Stimulated activated CD8-positive, alpha-beta memory T cell treated with anti-CD3 and anti-CD28 coated beads, Interleukin-15, amount 100 ng/mL, for 1 hour (primary cell): ENCODE results near the gene KPNA2.
"Not testable (repeated sequence)": the region's sequence is repeated elsewhere in the genome, so short reads cannot be mapped to it uniquely, and the experiment has no call there.

ENCODE experiments used
- DNase-seq: peaks from one replicate; pipeline ENCODE4 v3.0.0-alpha.2; 2020; ENCODE audit warnings: low read depth

The KPNA2 gene

DNA sequence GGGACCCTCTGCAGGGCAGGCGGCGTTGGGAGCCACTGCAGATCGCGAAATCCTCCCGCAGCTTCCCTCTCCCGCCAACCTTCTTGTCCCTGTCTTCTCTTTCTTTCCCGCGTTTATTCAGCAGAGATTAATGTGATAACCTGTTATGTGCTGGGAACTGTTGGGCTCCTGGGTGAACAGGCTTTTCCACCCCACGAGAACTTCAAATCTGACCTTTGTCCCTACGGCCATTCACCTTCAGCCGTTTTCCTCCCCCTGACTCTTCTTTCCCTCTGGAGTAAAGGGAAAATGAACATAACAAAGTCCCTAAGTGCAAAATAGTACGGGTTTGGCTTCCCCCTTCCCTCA, 15.2 kb upstream of the KPNA2 start:
- no peak for DNase-seq

DNA sequence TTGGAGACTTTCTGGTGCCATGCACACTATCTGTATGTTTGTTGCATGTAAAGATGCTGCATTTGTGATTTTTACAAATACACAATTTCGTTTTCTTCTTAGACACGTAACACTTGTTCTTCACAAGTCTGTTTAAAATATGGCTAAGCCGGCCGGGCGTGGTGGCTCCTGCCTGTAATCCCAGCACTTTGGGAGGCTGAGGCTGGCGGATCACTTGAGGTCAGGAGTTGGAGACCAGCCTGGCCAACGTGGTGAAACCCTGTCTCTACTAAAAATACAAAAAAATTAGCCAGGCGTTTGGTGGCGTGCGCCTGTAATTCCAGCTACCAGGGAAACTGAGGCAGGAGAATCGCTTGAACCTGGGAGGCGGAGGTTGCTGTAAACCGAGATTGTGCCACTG, 14.7 kb upstream of the KPNA2 start:
- DNase-seq = not testable (repeated sequence)

DNA sequence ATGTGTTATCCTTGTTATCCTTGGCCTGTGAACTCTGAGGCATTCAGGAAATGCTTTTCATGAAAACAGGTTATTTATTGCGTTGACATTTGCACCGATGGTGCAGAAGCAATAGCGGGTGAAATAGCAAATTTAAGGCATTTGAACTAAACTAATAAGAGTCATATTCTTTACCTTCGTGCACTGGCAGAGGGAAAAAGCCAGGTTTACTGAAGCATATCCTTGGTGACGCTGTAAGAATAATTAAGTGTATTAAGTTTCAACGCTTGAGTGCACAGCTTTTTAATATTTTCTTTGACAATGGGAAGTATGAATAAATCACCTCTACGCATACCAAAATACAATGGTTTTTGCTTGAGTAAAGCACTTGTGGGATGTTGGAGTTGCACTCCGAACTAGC, 13.6 kb upstream of the KPNA2 start:
- DNase-seq = no peak

DNA sequence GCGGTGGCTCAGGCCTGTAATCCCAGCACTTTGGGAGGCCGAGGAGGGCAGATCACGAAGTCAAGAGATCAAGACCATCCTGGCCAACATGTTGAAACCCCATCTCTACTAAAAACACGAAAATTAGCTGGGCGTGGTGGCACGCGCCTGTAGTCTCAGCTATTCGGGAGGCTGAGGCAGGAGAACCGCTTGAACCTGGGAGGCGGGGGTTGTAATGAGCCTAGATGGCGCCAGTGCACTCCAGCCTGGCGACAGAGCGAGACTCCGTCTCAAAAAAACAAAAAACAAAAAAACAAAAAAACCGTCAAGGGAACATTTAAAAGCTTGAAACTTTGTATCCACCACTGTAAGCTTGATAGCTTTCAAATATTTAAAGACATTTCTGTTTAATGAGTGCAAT, 13.0 kb upstream of the KPNA2 start:
- DNase-seq = not testable (repeated sequence)

DNA sequence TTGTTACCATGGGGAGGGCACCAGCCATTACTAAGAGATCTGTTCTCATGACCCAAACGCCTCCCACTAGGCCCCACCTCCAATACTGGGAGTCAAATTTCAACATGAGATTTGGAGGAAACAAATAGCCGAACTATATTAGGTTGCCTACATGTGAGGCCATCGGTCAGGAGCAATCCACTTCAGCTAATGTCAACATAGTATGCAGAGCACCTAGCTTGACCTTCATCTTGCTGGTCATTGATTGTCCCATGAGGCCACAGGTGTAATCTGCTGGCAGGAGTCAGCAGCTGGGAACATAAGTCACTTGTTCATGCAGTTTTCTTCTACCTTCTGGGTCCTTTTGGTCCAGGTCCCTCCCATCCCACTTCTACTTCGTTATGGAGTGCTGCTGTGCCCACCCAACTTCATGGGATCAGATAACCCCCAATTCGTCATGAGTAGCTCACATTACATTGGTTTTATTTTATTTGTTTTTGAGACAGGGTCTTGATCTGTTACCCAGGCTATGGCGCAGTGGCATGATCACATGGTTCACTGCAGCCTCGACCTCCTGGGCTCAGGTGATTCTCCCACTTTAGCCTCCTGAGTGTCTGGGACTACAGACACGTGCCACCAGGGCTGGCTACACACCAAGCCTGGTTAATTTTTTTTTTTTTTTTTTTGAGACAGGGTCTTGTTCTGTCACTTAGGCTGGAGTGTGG, 5.9 kb upstream of the KPNA2 start:
- no peak for DNase-seq

DNA sequence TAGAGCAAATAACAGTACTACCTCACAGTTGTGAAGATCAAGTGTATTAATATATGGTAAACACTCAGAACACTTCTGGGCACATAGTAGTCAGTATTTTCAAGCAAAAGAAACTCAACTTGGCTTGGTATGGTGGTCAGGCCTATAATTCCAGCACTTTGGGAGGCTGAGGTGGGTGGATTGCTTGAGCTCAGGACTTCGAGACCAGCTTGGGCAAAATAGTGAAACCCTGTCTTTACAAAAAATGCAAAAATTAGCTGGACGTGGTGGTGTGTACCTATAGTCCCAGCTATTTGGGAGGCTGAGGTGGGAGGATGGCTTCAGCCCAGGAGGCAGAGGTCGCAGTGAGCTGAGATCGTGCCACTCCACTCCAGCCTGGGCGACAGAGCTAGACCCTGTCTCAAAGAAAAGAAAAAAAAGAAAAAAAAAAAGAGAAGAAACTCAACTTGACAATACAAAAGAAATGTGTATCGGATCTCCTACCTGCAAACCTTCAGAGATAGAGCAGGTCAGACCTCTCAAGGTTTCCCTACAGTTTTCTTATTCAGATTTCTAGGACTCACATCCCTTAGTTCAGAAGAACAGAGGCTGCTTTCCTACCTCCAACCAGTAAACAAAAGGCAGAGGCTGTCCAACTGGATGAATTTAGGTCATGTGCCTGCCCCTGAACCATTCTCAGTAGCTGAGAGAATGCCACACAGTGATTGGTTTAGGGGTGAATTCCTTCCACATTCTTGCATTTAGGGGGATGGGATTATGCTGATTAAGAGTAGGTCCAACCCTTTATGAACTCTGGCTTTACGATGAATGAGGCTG, 1.7 kb upstream of the KPNA2 start:
- DNase-seq = no peak

DNA sequence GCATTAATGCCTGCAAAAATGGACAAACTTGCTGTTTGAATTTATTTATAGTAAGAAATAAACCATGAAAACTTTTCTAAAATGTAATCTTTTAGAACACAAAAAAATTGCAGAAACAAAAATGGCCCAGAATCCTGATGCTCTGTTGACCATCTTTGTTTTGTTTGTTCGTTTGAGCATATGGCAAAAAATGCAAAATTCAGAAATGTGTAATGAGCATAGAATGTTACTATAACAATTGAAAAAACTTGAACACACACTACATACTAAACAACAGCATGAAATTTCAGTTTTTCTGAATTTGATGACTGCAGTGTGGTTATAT, 1.1 kb upstream of the KPNA2 start:
- no peak for DNase-seq

DNA sequence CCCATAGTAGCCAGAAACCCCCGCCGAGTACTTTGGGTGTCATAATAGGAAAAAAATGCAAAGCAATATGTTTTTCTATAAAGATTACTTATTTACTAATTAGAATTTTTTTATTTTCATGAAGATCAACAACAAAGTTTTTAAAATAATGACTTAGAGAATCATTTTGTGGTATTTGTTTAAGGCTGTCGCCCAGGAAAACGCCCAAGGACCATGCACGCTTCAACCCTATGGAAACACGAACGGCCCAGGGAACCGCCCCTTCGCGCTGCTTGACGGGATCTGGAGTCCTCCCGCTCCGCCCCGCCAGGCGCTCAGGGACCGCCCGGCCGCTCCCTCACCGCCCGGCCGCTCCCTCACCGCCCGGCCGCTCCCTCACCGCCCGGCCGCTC, 408 bp upstream of the KPNA2 start:
- DNase-seq = peak; percentile 69

DNA sequence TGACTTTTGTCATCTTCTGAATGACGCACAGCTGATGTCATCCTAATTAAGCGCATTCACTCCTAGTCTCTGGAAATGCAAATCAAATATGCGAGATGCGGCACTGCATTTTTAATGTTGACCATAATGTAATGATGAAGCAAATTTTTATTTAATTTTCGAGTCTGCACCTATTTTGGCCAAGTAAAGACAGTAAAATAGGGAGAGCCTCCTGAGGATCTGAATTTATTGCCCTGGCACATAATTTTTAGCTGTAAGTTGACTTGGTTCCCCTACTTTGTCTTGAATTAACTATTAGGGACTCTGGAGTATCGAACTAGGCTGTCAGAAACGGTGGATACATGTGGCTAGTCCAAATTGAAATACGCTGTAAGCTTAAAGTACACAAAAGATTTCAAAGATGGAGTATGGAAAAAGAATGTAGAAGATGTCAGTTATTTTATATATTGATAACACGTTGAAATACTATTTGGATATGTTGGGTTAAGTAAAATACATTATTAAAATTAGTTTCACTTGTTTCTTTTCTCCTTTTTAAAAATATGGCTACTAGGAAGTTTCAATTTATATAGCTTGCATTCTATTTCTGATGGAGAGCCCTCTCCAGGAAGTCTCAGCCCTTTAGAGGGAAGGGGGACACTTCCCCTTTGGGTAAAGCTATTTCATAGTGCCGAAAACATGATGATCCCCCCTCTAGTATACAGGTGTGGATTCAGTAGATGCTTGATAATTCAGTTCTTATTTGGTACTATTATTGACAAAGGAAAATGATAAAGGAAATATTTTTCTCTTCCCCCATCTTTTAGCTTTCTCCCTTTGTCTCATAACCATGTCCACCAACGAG, 991 bp downstream of the KPNA2 start:
- no peak for DNase-seq

DNA sequence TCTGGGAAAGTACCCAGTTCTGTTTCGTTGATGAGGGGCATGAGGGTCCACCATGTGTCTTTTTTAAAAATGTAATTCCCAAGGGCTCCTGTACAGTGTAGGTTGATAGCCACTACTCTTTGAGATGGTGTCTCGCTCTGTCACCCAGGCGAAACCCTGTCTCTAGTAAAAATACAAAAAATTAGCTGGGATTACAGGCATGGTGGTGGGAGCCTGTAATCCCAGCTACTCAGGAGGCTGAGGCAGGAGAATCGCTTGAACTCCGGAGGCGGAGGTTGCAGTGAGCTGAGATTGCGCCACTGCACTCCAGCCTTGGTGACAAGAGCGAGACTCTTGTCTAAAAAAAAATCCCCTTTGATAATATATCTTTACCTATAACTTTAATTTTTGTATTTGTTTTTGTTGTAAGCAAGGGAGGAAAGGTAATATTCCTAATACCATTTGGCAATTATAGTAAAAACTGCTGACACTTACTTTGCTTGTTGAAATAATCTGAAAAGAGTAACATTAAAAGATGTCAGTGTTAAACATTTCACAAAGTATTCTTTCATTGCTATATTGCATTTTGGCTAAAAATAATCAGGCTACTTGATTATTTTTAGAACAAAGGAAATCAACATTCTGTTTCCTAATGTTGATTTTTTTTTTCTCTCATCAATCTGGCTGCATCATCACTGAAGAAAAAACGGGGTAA, 11.8 kb downstream of the KPNA2 start:
- no peak for DNase-seq

DNA sequence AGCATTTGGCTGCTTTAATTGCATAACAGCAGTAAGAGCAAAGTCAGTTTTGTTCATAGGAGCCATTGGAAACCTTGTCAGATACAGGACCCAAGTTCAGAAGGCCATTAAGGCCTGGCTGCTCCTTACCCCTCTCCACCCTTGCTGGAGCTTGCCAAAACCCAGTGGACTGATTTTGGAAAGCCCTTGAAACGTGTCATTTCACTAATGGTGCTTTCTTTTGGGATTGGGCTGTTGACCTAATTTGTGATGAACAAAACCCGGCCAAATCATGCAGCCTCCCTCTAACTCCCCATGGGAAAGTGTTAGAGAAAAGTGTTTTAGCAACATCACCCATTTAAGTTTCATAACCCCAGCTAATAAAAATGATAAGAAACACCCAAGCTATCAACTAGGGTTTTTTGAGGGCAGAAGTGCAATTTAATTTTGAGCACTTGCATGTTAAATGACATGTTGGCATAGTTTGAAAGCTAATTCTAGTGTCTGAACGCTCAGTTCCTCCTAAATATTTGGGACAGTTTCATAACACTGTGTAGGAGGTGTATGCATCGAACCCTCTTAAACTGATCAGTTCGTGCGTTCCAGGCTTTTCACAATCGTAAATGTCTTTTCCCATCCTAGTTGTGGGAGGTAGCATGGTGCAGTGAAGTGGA, 12.5 kb downstream of the KPNA2 start:
- not testable (repeated sequence) for DNase-seq

DNA sequence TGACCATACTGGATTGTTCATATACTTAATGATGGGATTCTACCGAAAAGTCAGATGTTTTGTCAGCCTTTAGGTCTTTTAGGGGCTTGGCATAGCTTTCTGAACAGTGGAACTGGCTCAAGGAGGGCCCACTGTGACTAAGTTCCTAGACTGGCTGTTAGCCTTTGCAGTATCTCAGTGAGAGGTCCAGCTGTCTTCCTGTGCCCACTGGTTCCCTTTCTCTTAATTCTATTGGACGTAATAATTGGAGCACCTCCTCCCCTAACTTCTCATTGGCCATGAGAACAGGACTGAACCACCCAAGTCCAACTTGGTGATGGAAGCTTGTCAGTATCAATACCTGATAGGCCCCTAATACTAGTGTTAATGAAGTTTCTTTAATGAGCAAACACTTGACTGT, 13.5 kb downstream of the KPNA2 start:
- no peak for DNase-seq

DNA sequence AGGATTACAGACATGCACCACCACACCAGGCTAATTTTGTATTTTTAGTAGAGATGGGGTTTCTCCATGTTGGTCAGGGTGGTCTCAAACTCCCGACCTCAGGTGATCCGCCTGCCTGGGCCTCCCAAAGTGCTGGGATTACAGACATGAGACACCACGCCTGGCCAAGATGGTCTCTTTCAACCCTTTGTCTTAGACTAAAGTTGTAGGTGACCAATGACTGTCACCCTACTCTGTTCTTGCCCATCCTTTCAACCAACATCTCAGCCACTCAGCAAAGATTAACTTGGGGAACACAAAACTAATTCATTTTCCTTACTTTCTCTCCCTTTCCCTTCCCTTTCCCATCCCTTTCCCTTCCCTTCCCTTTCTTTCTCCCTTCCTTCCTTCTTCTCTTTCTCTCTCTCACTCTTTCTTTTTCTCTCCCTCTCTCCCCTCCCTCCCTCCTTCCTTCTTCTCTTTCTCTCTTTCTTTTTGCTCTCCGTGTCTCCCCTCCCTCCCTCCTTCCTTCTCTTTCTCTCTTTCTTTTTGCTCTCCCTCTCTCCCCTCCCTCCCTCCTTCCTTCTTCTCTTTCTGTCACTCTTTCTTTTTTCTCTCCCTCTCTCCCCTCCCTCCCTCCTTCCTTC, 14.4 kb downstream of the KPNA2 start:
- DNase-seq = not testable (repeated sequence)

DNA sequence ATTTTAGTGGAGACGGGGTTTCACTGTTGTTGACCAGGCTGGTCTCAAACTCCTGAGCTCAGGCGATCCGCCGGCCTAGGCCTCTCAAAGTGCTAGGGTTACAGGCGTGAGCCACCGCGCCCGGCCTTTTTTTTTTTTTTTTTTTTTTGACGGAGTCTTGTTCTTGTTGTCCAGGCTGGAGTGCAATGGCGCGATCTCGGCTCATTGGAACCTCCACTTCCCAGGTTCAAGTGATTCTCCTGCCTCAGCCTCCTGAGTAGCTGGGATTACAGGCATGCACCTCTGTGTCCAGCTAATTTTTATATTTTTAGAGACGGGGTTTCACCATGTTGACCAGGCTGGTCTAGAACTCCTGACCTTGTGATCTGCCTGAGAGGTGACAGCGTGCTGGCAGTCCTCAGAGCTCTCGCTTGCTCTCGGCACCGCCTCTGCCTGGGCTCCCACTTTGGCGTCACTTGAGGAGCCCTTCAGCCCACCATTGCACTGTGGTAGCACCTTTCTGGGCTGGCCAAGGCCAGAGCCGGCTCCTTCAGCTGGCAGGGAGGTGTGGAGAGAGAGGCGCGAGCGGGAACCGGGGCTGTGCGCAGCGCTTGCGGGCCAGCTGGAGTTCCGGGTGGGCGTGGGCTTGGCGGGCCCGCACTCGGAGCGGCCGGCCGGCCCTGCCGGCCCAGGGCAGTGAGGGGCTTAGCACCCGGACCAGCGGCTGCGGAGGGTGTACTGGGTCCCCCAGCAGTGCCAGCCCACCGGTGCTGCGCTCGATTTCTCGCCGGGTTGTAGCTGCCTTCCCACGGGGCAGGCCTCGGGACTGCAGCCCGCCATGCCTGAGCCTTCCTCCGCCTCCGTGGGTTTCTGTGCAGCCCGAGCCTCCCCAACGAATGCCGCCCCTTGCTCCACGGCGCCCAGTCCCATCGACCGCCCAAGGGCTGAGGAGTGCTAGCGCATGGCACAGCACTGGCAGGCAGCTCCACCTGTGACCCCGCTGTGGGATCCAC, 16.1 kb downstream of the KPNA2 start:
- not testable (repeated sequence) for DNase-seq

DNA sequence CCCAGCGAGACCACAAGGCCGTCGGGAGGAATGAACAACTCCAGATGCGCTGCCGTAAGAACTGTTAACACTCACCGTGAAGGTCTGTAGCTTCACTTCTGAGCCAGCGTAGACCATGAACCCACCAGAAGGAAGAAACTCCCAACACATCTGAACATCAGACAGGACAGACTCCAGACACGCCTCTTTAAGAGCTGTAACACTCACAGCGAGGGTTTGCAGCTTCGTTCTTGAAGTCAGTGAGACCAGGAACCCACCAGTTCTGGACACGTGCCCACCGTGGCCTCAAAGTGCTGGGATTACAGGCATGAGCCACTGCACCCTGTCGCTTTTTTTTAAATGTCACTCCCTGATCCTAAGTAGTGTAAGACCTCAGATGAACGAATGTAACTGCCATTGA, 17.3 kb downstream of the KPNA2 start:
- no peak for DNase-seq

DNA sequence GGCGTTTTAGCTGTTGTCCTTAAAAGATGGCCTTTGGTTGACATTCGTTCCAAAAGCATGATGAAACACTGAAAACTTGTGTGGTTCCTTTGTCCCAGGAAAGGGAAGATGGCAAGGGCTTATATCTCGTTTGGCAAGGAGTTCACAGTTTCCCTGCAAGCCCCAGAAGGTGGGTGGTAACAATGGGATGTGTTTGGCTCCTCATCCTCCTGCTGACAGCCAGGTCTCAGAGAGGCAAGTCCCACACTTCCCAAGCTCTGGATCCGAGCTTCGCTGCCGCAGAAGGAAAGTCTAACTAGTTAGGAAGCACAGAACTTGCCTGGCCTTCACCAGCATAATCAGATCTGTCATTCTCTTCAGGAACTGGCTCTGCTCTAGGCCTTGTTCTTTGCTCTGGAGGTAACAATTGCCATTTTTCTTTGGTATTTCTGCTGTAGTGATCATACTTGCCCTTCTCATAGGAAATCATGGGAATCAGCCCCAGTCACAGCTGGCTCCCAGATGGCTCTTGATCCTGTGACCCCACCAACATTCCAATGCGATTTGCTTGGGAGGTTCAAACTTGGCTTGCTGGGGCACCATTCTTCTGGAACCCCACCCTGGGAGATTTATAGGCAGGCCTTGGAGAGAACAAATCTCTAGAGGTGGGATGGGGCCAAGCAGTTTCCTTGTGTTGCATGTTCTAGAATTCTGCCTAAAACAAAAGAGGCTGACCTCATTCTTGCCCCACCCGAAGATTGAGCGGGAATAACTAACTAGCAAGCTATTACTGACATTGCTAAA, 17.9 kb downstream of the KPNA2 start:
- DNase-seq = no peak

DNA sequence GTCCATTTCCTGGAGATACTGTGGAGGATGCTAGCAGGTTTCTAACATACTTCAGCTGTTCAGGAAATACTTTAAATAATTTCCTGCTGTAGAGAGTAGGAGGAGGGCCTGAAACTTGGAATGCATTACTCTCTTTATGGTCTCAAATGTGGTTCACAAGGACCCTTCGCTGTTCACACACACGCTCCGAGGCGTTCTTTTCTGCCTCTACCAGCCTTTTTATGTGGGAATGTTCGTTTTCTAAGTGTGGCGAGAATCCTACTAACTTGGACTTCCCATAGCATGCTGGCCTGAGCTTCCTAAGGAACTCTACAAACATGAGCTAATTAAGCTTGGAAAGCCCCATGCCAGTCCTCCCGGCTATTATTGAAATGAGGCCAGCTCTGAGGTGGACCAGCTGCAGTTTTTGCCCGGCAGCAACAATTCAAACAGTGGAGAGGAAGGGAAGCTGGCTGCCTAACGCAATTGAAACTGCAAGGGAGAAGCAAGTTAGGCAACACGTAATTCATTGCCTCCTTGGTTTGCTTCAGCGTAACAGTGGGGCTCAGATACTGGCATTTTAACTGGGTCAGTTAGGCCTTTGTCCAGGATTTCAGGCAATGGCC, 18.9 kb downstream of the KPNA2 start:
- DNase-seq = no peak

DNA sequence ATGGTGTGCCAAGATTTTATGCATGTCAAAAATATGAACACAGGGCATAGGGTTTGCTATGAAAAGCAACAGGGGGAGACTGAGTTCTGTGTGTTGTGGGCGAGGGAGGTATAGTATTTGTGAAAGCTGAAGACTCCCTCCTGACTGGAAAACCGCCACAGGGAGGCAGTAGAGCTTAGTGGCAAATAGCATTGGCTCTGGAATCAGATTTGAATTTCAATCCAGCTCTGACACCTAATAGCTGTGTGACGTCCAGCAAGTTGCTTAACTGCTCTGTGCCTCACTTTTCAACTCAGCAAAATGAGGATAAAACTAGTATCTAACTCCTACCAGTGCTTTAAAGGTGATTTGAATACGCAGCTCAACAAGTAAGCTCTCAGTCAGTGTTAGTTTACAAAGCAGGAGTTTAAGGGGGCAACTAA, 22.0 kb downstream of the KPNA2 start:
- peak; percentile 16 for DNase-seq

DNA sequence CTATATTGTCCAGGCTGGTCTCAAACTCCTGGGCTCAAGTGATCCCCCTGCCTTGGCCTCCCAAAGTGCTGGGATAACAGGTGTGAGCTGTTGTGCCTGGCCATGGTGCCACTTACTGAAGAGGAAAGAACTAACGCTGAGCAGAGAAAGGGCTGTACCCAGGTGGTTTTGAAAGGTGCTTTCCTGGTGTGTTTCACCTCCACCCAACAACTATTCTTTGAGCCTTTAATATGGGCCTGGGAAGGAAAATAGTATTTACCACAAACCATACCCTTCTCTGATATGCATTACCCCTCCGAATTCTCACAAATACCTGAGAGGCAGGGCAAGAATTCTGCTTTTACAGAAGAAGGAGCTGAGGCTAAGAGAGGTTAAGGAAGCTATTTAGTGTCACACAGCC, 24.8 kb downstream of the KPNA2 start:
- DNase-seq = no peak
